ACC112 (cell line): ENCODE results near the gene TYW1.
"Not testable (repeated sequence)": the region's sequence is repeated elsewhere in the genome, so short reads cannot be mapped to it uniquely, and the experiment has no call there.

Experiments
- H2AFZ ChIP-seq: fragments of 200-600 bp; sonication (generic); one replicate; pipeline ENCODE4 v1.6.0; 2017; ENCODE audit warnings: antibody characterized with exemption, low read length; ENCODE audit not compliant: unreplicated experiment
- H3K27ac ChIP-seq: fragments of 200-600 bp; sonication (generic); 2 replicates; pipeline ENCODE4 v1.5.1; 2014; ENCODE audit warnings: low read depth, mild to moderate bottlenecking, antibody characterized with exemption, low read length, moderate library complexity
- H3K27me3 ChIP-seq: fragments of 200-600 bp; sonication (generic); 2 replicates; pipeline ENCODE4 v1.6.1; 2014; ENCODE audit warnings: mild to moderate bottlenecking, antibody characterized with exemption, low read length, moderate library complexity, mixed read lengths; ENCODE audit not compliant: insufficient read depth
- H3K36me3 ChIP-seq: fragments of 200-600 bp; sonication (generic); 2 replicates; pipeline ENCODE4 v1.6.1; 2016; ENCODE audit warnings: mild to moderate bottlenecking, antibody characterized with exemption, low read length, moderate library complexity, mixed read lengths; ENCODE audit not compliant: insufficient read depth
- H3K4me1 ChIP-seq: fragments of 200-600 bp; sonication (generic); one replicate; pipeline ENCODE4 v1.6.1; 2016; ENCODE audit warnings: low read length, mixed read lengths; ENCODE audit not compliant: insufficient read depth, unreplicated experiment, control insufficient read depth
- H3K4me3 ChIP-seq: fragments of 200-600 bp; sonication (generic); 2 replicates; pipeline ENCODE4 v1.5.1; 2014; ENCODE audit warnings: mild to moderate bottlenecking, low read depth, low read length
- H3K79me2 ChIP-seq: fragments of 200-600 bp; sonication (generic); one replicate; pipeline ENCODE4 v1.6.0; 2016; ENCODE audit warnings: low read length; ENCODE audit not compliant: control insufficient read depth, unreplicated experiment, insufficient read depth

TYW1 gene

GRCh38 chr7:67191002-67191720 lies 194.5 kb downstream of the TYW1 start:
- H3K4me3 ChIP-seq, H2AFZ ChIP-seq: not testable (repeated sequence)

GRCh38 chr7:67192123-67192702 lies 195.6 kb downstream of the TYW1 start:
- H2AFZ ChIP-seq, H3K36me3 ChIP-seq, H3K27ac ChIP-seq, H3K4me1 ChIP-seq, H3K79me2 ChIP-seq, H3K4me3 ChIP-seq, H3K27me3 ChIP-seq: not testable (repeated sequence)

More at GRCh38 chr7:67191002-67191720, 194.5 kb downstream of the TYW1 start:
- H3K27ac ChIP-seq, H3K4me1 ChIP-seq, H3K27me3 ChIP-seq, H3K36me3 ChIP-seq, H3K79me2 ChIP-seq: not testable (repeated sequence)

- not testable (repeated sequence) for H3K36me3 ChIP-seq, H3K4me3 ChIP-seq, H3K27ac ChIP-seq, H3K79me2 ChIP-seq, H3K27me3 ChIP-seq, H2AFZ ChIP-seq, H3K4me1 ChIP-seq
Observed at GRCh38 chr7:67192889-67193613, 196.4 kb downstream of the TYW1 start.

- H3K79me2 ChIP-seq, H3K4me1 ChIP-seq, H3K27me3 ChIP-seq, H3K36me3 ChIP-seq, H3K27ac ChIP-seq, H2AFZ ChIP-seq, H3K4me3 ChIP-seq: not testable (repeated sequence)
Observed at GRCh38 chr7:67196176-67196575, 199.5 kb downstream of the TYW1 start.

- H3K36me3 ChIP-seq, H3K27me3 ChIP-seq, H3K4me1 ChIP-seq, H2AFZ ChIP-seq, H3K79me2 ChIP-seq, H3K27ac ChIP-seq, H3K4me3 ChIP-seq: not testable (repeated sequence)
Observed at GRCh38 chr7:67198865-67199526, 202.4 kb downstream of the TYW1 start.

GRCh38 chr7:67205772-67206171 lies 209.1 kb downstream of the TYW1 start:
- not testable (repeated sequence) for H3K4me1 ChIP-seq, H3K27ac ChIP-seq, H3K27me3 ChIP-seq, H3K4me3 ChIP-seq, H2AFZ ChIP-seq, H3K36me3 ChIP-seq, H3K79me2 ChIP-seq

- Histone ChIP-seq H3K4me1 (no peaks in the 10 kb centered on the region), H3K27me3 (no peaks in the 10 kb centered on the region), H2AFZ (no peak overlapping the region), H3K4me3 (no peak overlapping the region), H3K36me3 (no peaks in the 10 kb centered on the region), H3K79me2 (no peaks in the 10 kb centered on the region), H3K27ac (no peak overlapping the region)
Observed at GRCh38 chr7:67206452-67206851, 209.8 kb downstream of the TYW1 start.

GRCh38 chr7:67208656-67209055 lies 212.0 kb downstream of the TYW1 start:
- not testable (repeated sequence) for H3K4me3 ChIP-seq, H3K36me3 ChIP-seq, H3K27ac ChIP-seq, H3K27me3 ChIP-seq, H3K4me1 ChIP-seq, H2AFZ ChIP-seq, H3K79me2 ChIP-seq

- no peaks in the 10 kb centered on the region for H3K4me1 ChIP-seq
- H3K79me2 ChIP-seq = no peaks in the 10 kb centered on the region
- H2AFZ ChIP-seq = no peak overlapping the region
- H3K4me3 ChIP-seq = no peak overlapping the region
- no peaks in the 10 kb centered on the region for H3K27me3 ChIP-seq
- H3K27ac ChIP-seq = no peak overlapping the region
- H3K36me3 ChIP-seq = no peaks in the 10 kb centered on the region
Observed at GRCh38 chr7:67209256-67209655, 212.6 kb downstream of the TYW1 start.

GRCh38 chr7:67210567-67210966 lies 213.9 kb downstream of the TYW1 start:
- no peaks in the 10 kb centered on the region for H3K27me3 ChIP-seq
- H3K27ac ChIP-seq = no peak overlapping the region
- H3K4me3 ChIP-seq = no peak overlapping the region
- H3K79me2 ChIP-seq = no peaks in the 10 kb centered on the region
- H3K36me3 ChIP-seq = no peaks in the 10 kb centered on the region
- no peaks in the 10 kb centered on the region for H3K4me1 ChIP-seq
- H2AFZ ChIP-seq = no peak overlapping the region
